Iris pigment epithelial cell (primary cell): ENCODE measurements around the gene SEPTIN10.
"Not testable (repeated sequence)": the region's sequence is repeated elsewhere in the genome, so short reads cannot be mapped to it uniquely, and the experiment has no call there.

Experiments used
- DNase-seq: peaks from one replicate; pipeline ENCODE4 v3.0.0-alpha.2; 2011; ENCODE audit warnings: low read depth

SEPTIN10 gene

GRCh38 chr2:109613922-109614714, at the start of gene SEPTIN10, which contains the start of gene SOWAHC:
TSS of gene SEPTIN10 (minus strand) at chr2:109613966. CDS start at chr2:109613827, 139 bp downstream.
TSS of gene SOWAHC (plus strand) at chr2:109614364. CDS start at chr2:109614490, 126 bp downstream.
- DNase-seq: peak; percentile 99

GRCh38 chr2:109662889-109663288, 49.1 kb upstream of the SEPTIN10 start:
- DNase-seq: no peak

- no peak for DNase-seq
These were observed 46.5 kb upstream of the SEPTIN10 start for GRCh38 chr2:109660046-109660860.

- DNase-seq: no peak
These were observed 45.8 kb upstream of the SEPTIN10 start for GRCh38 chr2:109659396-109660045.

GRCh38 chr2:109655287-109655686, 41.5 kb upstream of the SEPTIN10 start:
- DNase-seq: no peak

DNA sequence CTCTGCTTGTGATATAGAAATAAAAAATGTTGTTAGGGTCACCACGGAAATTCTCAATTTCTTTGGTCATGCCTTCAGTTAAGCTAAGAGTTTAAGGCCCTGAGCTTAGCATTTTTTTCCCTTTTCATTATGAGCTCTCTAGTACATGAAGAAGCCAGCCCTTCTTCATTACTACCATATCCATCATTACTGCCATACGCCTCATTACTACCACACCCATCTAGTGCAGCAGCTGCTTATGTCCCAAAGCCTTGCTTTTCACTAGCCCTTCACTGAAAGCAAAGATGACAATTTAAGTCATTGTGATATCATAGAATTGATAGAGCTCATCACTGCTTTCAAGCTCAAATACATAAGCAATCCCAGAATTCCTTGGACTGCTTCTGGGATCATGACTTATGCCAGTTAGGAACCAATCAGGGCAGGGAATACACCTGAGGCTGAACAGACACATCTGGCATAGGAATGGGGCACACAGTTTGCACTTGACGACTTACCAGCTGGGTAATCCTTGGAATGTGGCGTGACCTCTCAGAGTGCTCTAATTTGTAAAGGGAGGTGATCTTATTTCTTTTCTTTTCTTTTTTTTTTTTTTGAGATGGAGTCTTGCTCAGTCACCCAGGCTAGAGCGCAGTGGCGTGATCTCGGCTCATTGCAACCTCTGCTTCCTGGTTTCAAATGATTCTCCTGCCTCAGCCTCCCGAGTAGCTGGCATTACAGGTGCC, 40.7 kb upstream of the SEPTIN10 start:
- no peak for DNase-seq

- DNase-seq: no peak
These were observed 36.2 kb upstream of the SEPTIN10 start for GRCh38 chr2:109649736-109650695.

DNA sequence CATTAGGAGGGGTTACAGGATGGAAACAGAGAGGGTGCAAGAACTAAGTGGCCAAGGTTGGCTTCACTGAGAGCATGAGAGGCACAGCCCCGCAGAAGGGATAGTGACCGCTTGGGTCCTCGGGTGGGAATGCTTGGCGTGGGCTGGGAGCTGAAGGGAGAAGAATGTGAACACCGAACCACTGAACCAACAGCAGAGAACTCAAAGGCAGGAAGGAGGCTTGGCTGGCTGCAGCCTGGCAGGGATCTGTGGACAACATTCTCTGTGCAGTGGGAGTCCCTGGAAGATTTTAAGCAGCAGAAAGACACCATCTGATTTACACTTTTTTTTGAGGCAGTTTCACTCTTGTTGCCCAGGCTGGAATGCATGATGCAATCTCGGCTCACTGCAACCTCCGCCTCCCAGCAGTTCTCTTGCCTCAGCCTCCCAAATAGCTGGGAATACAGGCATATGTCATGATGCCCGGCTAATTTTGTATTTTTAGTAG, 34.3 kb upstream of the SEPTIN10 start:
- peak; percentile 40 for DNase-seq

DNA sequence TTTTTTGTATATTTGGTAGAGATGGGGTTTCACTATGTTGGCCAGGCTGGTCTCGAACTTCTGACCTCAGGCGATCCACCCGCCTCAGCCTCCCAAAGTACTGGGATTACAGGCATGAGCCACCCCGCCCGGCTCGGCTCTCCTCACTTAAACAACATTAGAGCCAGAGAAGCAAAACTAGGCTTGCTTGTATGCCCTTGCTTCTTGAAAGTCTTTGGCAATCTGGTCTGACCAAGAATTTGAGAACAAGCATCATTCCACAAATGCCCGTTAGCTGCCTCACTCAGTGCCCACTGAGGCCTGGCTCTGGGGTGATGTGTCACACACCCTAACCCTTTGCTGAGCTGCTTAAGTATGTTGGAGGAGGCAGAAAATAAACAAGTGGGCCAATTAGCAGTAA, 33.9 kb upstream of the SEPTIN10 start:
- DNase-seq: peak; percentile 55

DNA sequence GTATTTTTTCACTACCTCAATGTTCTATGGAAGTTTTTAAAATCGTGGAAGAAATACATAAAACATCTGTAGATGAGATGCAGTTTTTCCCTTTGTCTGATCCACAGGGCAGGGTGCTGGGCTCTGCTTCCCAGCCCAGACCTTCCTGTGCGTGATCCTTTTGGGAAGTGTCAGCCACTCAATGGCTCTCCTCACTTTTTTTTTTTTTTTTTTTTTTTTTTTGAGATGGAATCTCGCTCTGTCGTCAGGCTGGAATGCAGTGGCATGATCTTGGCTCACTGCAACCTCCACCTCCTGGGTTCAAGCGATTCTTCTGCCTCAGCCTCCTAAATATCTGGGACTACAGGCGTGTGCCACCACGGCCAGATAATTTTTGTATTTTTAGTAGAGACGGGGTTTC, 33.2 kb upstream of the SEPTIN10 start:
- no peak for DNase-seq

GRCh38 chr2:109645412-109646184, 31.8 kb upstream of the SEPTIN10 start:
- DNase-seq: no peak

DNA sequence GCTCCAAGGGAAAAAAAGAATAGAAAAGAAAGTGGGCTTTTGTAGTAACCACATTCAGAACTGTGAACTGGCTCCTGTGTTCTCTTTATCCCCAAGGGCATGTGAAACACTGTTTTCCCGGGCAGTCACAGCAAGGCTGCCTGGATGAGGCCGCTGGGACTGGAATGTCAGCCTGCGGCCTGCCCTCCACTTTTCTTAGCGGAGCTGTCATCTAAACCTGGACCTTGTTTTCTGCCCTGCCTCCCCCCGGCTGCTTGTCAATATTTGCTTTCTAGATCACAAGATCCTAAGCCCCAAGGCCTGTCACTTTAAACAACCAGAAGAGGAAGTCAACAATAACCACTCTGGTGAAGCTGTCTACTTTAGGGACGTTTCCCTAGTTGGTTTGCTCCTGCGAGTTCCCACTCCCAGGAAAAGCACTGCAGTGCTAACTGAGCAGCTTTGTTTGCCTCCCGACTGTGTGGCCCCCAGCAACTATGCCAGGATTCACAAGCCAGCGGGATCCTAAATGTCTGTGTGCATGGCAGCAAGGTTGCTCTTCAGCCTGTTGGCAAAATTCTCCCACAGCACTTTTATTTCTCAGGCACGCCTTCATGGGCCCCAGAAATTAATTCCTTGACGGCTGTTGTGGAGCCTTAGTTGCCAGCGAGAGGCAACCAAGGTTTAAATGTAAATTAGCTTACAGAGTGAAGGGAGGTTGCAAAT, 31.0 kb upstream of the SEPTIN10 start:
- DNase-seq: no peak

DNA sequence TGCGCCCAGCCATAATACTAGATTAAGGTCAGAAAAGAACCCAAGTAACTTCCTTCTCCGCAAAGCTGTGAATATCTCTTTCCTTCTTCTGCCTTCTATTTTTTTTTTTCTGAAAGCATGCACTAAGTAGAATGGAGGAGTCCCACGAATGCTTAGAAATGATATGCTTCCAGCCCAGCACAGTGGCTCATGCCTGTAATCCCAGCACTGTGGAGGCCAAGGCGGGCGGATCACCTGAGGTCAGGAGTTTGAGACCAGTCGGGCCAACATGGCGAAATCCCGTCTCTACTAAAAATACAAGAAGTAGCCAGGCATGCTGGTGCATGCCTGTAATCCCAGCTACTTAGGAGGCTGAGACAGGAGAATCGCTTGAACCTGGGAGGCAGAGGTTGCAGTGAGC, 26.2 kb upstream of the SEPTIN10 start:
- not testable (repeated sequence) for DNase-seq

GRCh38 chr2:109638795-109639194, 25.0 kb upstream of the SEPTIN10 start:
- peak; percentile 68 for DNase-seq

DNA sequence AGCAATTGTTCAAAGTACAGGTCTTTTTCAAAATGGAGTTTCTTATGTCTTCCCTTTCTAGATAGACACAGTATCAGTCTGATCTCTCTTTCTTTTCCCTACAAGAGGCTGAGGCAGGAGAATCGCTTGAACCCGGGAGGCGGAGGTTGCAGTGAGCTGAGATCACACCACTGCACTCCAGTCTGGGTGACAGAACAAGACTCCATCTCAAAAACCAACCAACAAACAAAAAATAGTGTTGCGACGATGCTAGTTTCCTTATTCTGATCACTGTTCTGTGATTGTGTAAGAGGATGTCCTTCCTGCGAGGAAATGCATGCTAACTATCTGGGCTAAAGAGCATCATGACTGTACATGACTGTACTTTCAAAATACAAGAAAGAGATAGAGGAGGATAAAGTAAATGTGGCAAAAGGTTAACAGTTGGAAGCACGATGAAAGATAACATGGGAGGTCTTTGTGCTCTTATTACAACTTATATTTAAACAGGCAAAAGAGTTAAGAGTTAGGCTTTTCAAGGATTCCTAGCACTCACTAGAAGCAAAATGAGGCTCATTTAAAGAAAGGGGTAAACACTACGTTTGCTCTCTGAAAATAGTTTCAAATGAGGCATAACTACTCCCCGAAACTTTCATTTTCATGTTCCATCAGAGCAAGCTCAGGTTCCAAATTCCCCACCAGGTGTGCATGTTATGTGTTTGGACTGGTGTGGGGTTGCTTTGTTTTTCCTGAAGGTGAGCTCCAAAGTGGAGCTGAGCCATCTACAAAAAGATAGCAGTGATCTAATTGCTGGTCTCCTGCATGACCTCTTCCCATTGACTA, 24.2 kb upstream of the SEPTIN10 start:
- peak; percentile 82 for DNase-seq

DNA sequence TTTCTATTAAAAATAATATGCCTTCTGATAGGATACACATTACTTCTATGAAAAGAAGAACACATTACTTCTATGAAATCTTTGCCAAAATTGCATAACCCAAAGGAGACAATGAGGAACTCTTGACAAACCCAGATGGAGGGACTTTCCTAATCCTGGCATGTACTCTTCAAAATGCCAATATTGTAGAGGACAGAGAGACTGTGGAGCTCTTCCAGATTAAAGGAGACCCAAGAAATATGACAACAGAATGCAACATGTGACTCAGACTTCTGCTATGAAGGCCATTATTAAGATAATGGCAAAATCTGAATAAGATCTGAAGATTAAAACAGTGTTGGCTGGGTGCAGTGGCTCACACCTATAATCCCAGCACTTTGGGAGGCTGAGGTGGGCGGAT, 22.6 kb upstream of the SEPTIN10 start:
- DNase-seq: peak; percentile 37

DNA sequence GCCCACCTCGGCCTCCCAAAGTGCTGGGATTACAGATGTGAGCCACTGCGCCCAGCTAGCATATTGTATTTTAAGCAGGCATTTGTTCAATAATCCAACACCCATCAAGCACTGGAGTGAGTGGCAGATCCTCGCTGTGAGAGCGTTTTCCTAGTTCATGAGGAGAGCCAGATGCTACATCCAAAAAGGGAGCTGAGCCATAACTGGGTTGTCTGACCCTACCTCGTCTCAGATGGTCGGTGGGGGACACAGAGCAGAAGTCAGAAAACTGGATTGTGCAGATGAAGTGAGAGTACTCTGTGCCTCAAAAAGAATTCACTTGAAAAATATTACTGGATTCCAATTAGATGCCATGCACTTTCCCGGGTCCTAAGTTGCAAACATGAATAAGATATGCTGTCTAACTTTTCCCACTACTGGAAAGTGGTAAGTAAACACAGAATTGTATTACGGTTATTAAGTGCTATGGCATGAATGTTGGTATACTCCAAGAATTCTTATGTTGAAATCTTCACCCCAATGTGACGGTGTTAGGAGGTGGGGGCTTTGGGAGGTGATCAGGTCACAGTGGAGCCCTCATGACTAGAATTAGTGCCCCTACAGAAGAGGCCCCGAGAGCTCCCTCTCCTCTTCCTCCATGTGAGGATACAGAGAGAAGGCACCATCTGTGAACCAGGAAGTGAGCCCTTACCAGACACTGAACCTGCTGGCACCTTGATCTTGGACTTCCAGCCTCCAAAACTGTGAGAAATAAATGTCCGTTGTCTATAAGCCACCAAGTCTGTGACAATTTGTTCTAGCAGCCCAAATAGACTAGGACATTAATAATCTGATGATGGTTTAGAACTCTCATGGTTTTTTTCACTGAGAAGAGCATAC, 21.9 kb upstream of the SEPTIN10 start:
- no peak for DNase-seq
